GM06990 (cell line): Measurements from ENCODE around the gene PDE1C.

ENCODE experiments used
- DNase-seq: peaks from one replicate; pipeline ENCODE4 v3.0.0-alpha.2; 2011; ENCODE audit not compliant: insufficient read length; ENCODE audit errors: extremely low read depth
- H3K27me3 ChIP-seq: replicated peaks from 2 replicates; pipeline ENCODE4 v1.6.0; 2011; ENCODE audit warnings: low read length; ENCODE audit not compliant: control insufficient read depth, insufficient read depth
- H3K36me3 ChIP-seq: 2 replicates; pipeline ENCODE4 v1.5.1; 2011; ENCODE audit warnings: low read length; ENCODE audit not compliant: control insufficient read depth, insufficient read depth
- H3K4me3 ChIP-seq: replicated peaks from 2 replicates; pipeline ENCODE4 v1.5.1; 2011; ENCODE audit warnings: low read depth, mild to moderate bottlenecking, control low read depth, low read length
- TF ChIP-seq, protein P1 (sequence below): IDR thresholded peaks from 2 replicates; pipeline ENCODE4 v1.5.1; 2011; ENCODE audit warnings: low read length, control low read depth, mild to moderate bottlenecking, inconsistent platforms; ENCODE audit not compliant: insufficient read depth, poor library complexity, severe bottlenecking

The PDE1C gene

DNA sequence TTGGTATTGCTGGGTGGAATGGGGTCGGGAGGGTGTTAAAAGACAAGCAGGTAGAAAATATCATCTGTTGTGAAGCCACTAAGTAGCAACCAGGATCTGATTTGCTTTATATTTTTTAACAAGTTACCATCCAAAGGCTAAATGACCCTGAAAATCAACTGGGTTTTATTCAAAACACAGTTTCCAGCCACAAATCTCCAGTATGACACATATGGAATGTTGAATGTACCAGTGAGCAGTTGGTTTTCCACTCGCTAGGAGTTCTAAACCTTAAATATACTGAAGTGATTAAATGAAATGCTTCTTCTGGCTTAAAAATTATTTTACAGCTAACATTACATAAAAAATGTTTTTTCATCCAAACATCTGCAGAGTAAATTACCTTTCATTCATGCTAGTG lies 112.5 kb downstream of the PDE1C start:
- TF ChIP-seq, protein P1, sequence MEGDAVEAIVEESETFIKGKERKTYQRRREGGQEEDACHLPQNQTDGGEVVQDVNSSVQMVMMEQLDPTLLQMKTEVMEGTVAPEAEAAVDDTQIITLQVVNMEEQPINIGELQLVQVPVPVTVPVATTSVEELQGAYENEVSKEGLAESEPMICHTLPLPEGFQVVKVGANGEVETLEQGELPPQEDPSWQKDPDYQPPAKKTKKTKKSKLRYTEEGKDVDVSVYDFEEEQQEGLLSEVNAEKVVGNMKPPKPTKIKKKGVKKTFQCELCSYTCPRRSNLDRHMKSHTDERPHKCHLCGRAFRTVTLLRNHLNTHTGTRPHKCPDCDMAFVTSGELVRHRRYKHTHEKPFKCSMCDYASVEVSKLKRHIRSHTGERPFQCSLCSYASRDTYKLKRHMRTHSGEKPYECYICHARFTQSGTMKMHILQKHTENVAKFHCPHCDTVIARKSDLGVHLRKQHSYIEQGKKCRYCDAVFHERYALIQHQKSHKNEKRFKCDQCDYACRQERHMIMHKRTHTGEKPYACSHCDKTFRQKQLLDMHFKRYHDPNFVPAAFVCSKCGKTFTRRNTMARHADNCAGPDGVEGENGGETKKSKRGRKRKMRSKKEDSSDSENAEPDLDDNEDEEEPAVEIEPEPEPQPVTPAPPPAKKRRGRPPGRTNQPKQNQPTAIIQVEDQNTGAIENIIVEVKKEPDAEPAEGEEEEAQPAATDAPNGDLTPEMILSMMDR: no peak
- no peak for DNase-seq
- Histone ChIP-seq H3K4me3 (no peak overlapping the region), H3K27me3 (no peaks in the 10 kb centered on the region), H3K36me3 (no peaks in the 10 kb centered on the region)

DNA sequence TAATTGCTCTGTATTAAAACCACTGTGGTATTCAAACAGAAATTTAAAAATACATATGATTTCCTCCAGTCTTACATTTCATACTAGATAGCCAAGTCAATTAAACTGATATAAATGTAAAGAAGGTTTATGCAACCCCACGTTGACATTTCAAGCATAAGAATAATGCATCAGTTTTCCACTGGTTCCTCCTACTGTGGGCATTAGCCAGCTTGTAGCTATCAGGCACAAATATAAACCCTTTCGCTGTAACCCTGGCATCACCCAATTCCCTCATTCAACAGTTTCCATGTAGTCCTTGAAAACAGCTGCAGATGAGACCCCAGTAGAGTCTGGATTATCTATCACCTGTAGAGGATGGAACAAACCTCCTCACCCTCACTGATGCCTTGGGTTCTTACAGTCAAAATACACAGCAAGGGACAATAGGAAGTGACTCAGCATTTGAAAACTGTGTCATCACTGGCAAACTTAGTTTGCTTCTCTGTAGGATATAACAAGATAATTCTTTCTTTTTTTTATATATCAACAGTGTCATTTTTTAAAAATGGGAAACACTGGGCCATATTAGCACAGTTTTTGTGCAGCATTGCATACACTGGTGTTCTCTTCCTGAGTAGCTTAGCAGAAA lies 113.0 kb downstream of the PDE1C start:
- TF ChIP-seq, protein P1: no peak
- Histone ChIP-seq H3K36me3 (no peaks in the 10 kb centered on the region), H3K4me3 (no peak overlapping the region), H3K27me3 (no peaks in the 10 kb centered on the region)
- no peak for DNase-seq

DNA sequence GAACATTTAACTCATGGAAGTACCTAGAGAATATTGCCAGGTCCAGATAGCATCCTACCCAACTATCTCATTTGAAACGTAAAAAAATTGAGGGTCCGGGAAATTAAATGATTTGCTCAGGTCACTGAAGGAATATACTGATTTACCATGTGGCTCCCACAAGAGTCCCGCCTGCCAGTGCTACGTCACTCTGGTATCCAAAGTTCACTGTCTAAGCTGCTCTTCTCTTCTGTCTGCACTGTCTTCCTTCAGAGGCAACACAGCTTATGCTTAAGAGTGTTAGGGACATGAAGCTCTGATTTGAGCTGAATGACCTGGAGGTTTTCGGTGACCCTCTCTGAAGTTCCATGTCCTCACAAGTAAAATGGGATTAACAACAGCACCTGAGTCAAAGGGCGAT lies 114.6 kb downstream of the PDE1C start:
- Histone ChIP-seq H3K4me3 (no peak overlapping the region), H3K27me3 (no peaks in the 10 kb centered on the region), H3K36me3 (no peaks in the 10 kb centered on the region)
- TF ChIP-seq, protein P1: no peak
- no peak for DNase-seq

DNA sequence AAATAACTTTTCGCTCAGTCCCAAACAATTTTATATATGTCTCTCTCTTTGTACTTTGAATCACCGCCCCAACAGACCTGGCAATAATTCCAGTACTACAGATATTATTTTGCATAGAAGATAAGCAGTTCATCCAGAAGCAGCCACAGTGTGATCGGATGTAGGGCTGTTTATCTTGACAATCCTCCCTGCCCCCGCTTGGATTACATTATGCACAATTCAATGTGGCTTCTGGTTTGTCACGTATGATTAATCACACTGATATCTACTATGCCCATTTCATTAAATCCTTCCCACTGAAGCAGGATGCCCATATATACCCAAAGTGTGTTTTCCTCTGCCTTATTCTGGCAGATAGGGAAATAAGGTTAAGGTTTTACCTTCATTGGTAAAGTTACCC lies 115.2 kb downstream of the PDE1C start:
- DNase-seq: no peak
- no peaks in the 10 kb centered on the region for H3K36me3 ChIP-seq
- TF ChIP-seq, protein P1: no peak

DNA sequence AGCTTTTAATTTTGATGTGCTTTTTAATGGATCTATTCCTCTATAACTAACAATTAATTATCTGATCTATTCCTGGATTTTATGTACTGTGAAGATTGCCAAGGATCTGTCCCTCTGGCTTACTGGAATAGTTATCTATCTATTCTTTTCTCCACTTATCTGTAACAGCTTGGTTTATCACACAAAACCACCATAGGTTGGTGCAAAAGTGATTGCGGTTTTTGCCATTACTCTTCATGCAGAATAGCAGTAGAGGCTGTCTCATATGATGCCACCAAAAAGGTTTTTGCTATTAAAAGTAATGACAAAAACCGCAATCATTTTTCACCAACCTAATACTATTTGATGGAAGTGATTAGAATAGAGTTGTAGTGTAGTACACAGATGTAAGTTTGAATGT lies 115.7 kb downstream of the PDE1C start:
- Histone ChIP-seq H3K4me3 (no peak overlapping the region), H3K27me3 (no peaks in the 10 kb centered on the region), H3K36me3 (no peaks in the 10 kb centered on the region)
- TF ChIP-seq, protein P1: no peak
- DNase-seq: no peak

More for the DNA sequence above, 115.2 kb downstream of the PDE1C start:
- no peaks in the 10 kb centered on the region for H3K27me3 ChIP-seq
- no peak overlapping the region for H3K4me3 ChIP-seq

DNA sequence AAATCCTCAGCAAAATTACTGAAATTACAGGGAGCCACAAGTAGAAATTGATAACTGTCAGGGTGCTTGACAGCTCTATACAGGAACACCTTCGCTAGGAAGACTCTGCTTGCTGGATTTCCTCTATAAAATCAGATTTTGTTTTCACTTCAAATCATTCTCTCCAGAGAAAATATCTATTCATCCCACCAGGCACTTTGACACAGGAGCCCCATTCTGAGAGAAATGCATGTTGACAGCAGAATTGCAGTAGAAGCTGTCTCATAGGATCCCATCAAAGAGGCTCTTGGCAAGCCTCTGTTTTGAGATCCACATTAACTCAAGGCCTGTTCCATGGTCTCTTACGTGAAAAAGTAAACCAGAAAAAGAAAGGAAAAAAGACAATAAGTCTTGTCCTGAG lies 116.8 kb downstream of the PDE1C start:
- H3K36me3 ChIP-seq: no peaks in the 10 kb centered on the region
- TF ChIP-seq, protein P1: no peak
- H3K4me3 ChIP-seq: no peak overlapping the region
- H3K27me3 ChIP-seq: no peaks in the 10 kb centered on the region
- no peak for DNase-seq
